Gastroesophageal sphincter (tissue), 4 donors: ENCODE data around the gene PDE11A. TPM values are rescaled to one million over a fixed set of nuclear protein-coding genes. Genes with fewer than 3 reads are reported as not detected.
"Not testable (repeated sequence)": the region's sequence is repeated elsewhere in the genome, so short reads cannot be mapped to it uniquely, and the experiment has no call there.

Experiments
- ATAC-seq: fragments of 150-250 bp; one replicate; pipeline ENCODE4 v1.9.1; 2016; ENCODE audit warnings: mild to moderate bottlenecking, moderate library complexity
- H3K27ac ChIP-seq, 4 donors: fragments of 200-600 bp; sonication (generic) in 3 of 4; 1 replicate in 3 of 4; 2 replicates in 1 of 4; pipeline ENCODE4 v1.5.1; 2016 to 2019
- H3K27me3 ChIP-seq: fragments of 200-600 bp; sonication (generic); one replicate; pipeline ENCODE4 v1.5.1; 2019
- H3K36me3 ChIP-seq, 2 donors: fragments of 200-600 bp; sonication (generic); one replicate each; pipeline ENCODE4 v1.5.1; 2019; ENCODE audit warnings: control low read depth in 1 of 2
- H3K4me1 ChIP-seq, 3 donors: fragments of 200-600 bp; sonication (generic); 1 replicate in 2 of 3; 2 replicates in 1 of 3; pipeline ENCODE4 v1.5.1; 2016 to 2019; ENCODE audit warnings: control low read depth in 2 of 3
- H3K4me3 ChIP-seq, 2 donors: fragments of 200-600 bp; sonication (generic); one replicate each; pipeline ENCODE4 v1.5.1; 2019; ENCODE audit warnings: mild to moderate bottlenecking in 1 of 2, moderate library complexity in 1 of 2
- H3K9me3 ChIP-seq, 3 donors: fragments of 200-600 bp; sonication (generic); one replicate each; pipeline ENCODE4 v1.5.1; 2017 to 2019; ENCODE audit warnings: control low read depth in 2 of 3
- EP300 ChIP-seq: sonication (generic); formaldehyde crosslinking; IDR thresholded peaks from one replicate; pipeline ENCODE4 v1.6.1; 2017; ENCODE audit warnings: antibody characterized with exemption, mild to moderate bottlenecking
- POLR2A ChIP-seq, 2 donors: fragments of 450-650 bp; IDR thresholded peaks; one replicate each; pipeline ENCODE4 v1.6.1; 2017; ENCODE audit warnings: antibody characterized with exemption in 2 of 2, mild to moderate bottlenecking in 2 of 2, moderate library complexity in 1 of 2
- POLR2AphosphoS5 ChIP-seq: sonication (generic); formaldehyde crosslinking; IDR thresholded peaks from one replicate; pipeline ENCODE4 v1.6.1; 2017; ENCODE audit warnings: antibody characterized with exemption
- WGBS, 2 donors: methylation state at CpG; one replicate each; pipeline ENCODE4 v1.1.5; 2018; ENCODE audit warnings: low coverage in 1 of 2; 5-methylcytosine and 5-hydroxymethylcytosine counted together
- total RNA-seq, 4 donors: library from RNA; depleted of rRNA; stranded (reverse); fragments of >200 nt; gene quantifications; one replicate each; pipeline ENCODE4 v1.1.0, GENCODE V29; 2016
- TF ChIP-seq, protein P1 (sequence below), 4 experiments: fragments of 200-600 bp in 2 of 4; fragments of 450-650 bp in 2 of 4; sonication (generic) in 1 of 4; IDR thresholded peaks; one replicate each; pipeline ENCODE4 v1.5.1; 2017 to 2019; ENCODE audit warnings: antibody characterized with exemption in 4 of 4, mild to moderate bottlenecking in 2 of 4, moderate library complexity in 2 of 4

The PDE11A gene
- total RNA-seq, 4 donors from 2014 or later, result 0.13 to 1.9 (median 0.16) TPM; not detected in 1

- Histone ChIP-seq H3K4me1 (no peaks in the 10 kb centered on the region), H3K27me3 (peaks cover 6% of the 10 kb centered on the region), H3K27ac (no peak overlapping the region), H3K9me3 (no peaks in the 10 kb centered on the region), H3K4me3 (no peak overlapping the region), H3K36me3 (no peaks in the 10 kb centered on the region)
- TF ChIP-seq POLR2A (IDR thresholded peaks at IDR 0.05), result no peak
- TF ChIP-seq, protein P1, sequence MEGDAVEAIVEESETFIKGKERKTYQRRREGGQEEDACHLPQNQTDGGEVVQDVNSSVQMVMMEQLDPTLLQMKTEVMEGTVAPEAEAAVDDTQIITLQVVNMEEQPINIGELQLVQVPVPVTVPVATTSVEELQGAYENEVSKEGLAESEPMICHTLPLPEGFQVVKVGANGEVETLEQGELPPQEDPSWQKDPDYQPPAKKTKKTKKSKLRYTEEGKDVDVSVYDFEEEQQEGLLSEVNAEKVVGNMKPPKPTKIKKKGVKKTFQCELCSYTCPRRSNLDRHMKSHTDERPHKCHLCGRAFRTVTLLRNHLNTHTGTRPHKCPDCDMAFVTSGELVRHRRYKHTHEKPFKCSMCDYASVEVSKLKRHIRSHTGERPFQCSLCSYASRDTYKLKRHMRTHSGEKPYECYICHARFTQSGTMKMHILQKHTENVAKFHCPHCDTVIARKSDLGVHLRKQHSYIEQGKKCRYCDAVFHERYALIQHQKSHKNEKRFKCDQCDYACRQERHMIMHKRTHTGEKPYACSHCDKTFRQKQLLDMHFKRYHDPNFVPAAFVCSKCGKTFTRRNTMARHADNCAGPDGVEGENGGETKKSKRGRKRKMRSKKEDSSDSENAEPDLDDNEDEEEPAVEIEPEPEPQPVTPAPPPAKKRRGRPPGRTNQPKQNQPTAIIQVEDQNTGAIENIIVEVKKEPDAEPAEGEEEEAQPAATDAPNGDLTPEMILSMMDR (IDR thresholded peaks at IDR 0.05), result no peak
- no peak for TF ChIP-seq POLR2AphosphoS5
- no peak for TF ChIP-seq EP300
- no peak for ATAC-seq
- 90 to 100% methylated on average over 1 of the region's 1 CpG for WGBS, 2 donors
These were observed 27.7 kb downstream of the PDE11A start for GRCh38 chr2:178044836-178045235.

DNA sequence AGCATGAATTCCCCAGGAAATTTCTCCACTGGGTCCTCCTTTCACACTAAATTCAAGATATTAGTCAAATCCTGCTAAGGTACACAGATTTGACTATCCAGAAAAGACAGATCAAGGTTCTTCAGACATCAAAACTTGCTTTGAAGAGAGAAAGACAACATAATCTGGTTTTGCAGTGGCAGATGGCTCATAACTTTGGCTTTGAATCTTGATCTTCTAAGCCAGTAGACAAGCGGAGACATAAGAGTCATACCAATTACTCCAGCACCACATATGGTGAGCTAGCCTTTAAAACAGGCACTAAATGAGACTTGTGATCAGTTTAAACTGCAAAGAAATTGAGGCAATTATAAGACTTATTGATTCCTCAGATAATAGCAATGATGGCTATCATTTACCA lies 29.3 kb downstream of the PDE11A start:
- no peaks in the 10 kb centered on the region for H3K9me3 ChIP-seq
- H3K27me3 ChIP-seq, result peaks cover 3% of the 10 kb centered on the region
- H3K4me3 ChIP-seq, result no peak overlapping the region
- WGBS, 2 donors, result 100% methylated on average over 1 of the region's 1 CpG
- H3K4me1 ChIP-seq, result no peaks in the 10 kb centered on the region
- TF ChIP-seq, protein P1 (IDR thresholded peaks at IDR 0.05), result no peak
- no peak for TF ChIP-seq EP300
- no peak for TF ChIP-seq POLR2AphosphoS5
- no peak for TF ChIP-seq POLR2A (IDR thresholded peaks at IDR 0.05)
- no peaks in the 10 kb centered on the region for H3K36me3 ChIP-seq
- H3K27ac ChIP-seq, result no peak overlapping the region
- no peak for ATAC-seq

- not testable (repeated sequence) for H3K4me3 ChIP-seq, H3K27me3 ChIP-seq, H3K27ac ChIP-seq, ATAC-seq, H3K36me3 ChIP-seq, H3K4me1 ChIP-seq
- peaks cover 0 to 15% (median 0%) of the 10 kb centered on the region in 3 donors for H3K9me3 ChIP-seq
These were observed 39.0 kb downstream of the PDE11A start for GRCh38 chr2:178033583-178033982.

DNA sequence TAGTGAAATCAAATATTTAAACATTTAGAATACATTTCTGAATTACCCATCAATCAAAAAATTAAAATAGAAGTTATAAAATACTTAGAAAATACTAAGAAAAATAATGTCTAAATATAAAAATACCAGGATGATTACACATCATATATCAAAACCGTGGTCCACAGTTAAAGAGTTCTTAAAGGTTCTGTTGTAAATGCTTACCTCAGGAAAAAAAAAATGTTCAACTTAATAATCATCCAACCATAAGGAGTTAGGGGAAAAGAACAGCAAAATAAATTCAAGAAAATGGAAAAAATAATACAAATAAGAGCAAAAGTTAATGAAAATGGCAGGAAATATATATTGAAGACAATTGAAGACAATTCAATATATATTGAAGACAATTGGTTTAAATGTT lies 43.2 kb downstream of the PDE11A start:
- Histone ChIP-seq H3K27me3 (no peaks in the 10 kb centered on the region), H3K27ac (no peak overlapping the region)
- no peak for ATAC-seq

DNA sequence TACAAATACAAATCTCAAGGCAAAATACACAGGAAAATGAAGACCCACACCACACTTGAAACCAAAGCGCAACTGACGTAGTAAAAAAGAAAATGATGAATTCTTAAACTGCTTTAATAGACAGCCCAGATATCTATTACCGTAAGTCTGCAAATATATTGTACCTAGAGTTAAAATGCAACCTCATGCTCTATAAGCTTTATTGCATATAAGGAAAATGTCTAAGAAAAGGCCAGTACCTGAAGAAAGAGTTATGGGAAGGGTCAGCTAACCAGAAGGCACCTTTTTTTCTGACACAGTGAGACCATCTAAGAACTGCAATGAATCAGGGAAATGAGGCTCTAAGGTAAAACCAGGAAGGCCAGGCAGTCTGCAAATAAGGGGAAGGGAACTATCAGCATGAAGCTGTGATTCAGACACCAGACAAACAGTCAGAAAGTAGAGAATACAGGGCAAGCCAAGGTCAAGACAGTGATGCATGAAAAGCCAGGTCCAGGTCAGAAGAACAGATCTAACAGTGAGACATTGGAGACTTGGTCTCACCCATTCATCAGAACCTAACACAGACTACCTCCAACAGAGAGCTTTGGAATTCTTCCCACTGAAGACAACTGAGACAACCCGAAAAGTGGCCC lies 46.9 kb downstream of the PDE11A start:
- H3K27ac ChIP-seq, result no peak overlapping the region
- WGBS, 2 donors, result 80 to 81% methylated on average over 3 to 4 of the region's 4 CpGs
- no peaks in the 10 kb centered on the region for H3K36me3 ChIP-seq
- H3K4me1 ChIP-seq, result no peaks in the 10 kb centered on the region
- H3K27me3 ChIP-seq, result no peaks in the 10 kb centered on the region
- no peak overlapping the region for H3K4me3 ChIP-seq
- TF ChIP-seq EP300 (no peak), POLR2AphosphoS5 (no peak), POLR2A (IDR thresholded peaks at IDR 0.05) (no peak)
- TF ChIP-seq, protein P1 (IDR thresholded peaks at IDR 0.05), result no peak
- ATAC-seq, result no peak
- no peaks in the 10 kb centered on the region for H3K9me3 ChIP-seq

More for the DNA sequence above, 43.2 kb downstream of the PDE11A start:
- Histone ChIP-seq H3K36me3 (no peaks in the 10 kb centered on the region), H3K4me1 (no peaks in the 10 kb centered on the region), H3K9me3 (peaks cover 0 to 10% (median 0%) of the 10 kb centered on the region in 3 donors), H3K4me3 (no peak overlapping the region)
- TF ChIP-seq POLR2AphosphoS5 (no peak), EP300 (no peak)
- TF ChIP-seq, protein P1 (IDR thresholded peaks at IDR 0.05), result no peak
- 46 to 67% methylated on average over 1 of the region's 1 CpG for WGBS, 2 donors
